ENCODE data around the gene FHOD3. TPM values are rescaled to one million over a fixed set of nuclear protein-coding genes. Genes with fewer than 3 reads are reported as not detected.

Gene FHOD3
- total and polyA plus RNA-seq, 2 experiments from 2014 or later = 2.7 to 8.7 TPM

DNA sequence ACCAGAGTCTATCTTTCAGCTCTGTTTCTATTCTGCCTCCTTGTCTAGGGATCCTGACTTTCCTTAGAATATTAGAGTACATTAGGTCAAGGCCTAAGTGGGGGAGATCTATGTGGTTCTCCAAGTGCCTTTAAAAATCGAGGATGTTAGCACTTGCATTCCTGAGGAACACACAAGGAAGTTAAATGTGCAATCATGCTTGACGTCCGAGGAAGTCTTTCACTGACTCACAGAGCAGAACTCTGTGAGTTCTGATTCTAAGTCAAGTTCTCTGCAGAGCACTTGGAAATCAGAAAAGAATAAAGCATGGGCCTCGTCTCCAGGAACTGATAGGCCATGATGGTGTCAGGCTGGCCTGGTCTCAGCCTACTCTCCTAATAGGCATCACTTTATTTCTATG, 17.2 kb downstream of the FHOD3 start:
- TF ChIP-seq STAT1 (IDR thresholded peaks at IDR 0.05; ENCODE audit: unreplicated experiment) (no peak), EZH2phosphoT487 (IDR thresholded peaks at IDR 0.05; ENCODE audit: unreplicated experiment) (no peak), JUNB (IDR thresholded peaks at IDR 0.05; ENCODE audit: unreplicated experiment) (no peak), CREB1 (CRISPR knock-in tag; IDR thresholded peaks at IDR 0.05; ENCODE audit: low read depth) (no peak), ZNF114 (CRISPR knock-in tag; IDR thresholded peaks at IDR 0.05) (no peak), NANOG (IDR thresholded peaks at IDR 0.05; ENCODE audit: borderline replicate concordance) (no peak), EZH2 (IDR thresholded peaks at IDR 0.05; ENCODE audit: low read depth, unreplicated experiment) (no peak)
- TF ChIP-seq, protein P1, sequence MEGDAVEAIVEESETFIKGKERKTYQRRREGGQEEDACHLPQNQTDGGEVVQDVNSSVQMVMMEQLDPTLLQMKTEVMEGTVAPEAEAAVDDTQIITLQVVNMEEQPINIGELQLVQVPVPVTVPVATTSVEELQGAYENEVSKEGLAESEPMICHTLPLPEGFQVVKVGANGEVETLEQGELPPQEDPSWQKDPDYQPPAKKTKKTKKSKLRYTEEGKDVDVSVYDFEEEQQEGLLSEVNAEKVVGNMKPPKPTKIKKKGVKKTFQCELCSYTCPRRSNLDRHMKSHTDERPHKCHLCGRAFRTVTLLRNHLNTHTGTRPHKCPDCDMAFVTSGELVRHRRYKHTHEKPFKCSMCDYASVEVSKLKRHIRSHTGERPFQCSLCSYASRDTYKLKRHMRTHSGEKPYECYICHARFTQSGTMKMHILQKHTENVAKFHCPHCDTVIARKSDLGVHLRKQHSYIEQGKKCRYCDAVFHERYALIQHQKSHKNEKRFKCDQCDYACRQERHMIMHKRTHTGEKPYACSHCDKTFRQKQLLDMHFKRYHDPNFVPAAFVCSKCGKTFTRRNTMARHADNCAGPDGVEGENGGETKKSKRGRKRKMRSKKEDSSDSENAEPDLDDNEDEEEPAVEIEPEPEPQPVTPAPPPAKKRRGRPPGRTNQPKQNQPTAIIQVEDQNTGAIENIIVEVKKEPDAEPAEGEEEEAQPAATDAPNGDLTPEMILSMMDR (conservative IDR thresholded peaks at IDR 0.05; ENCODE audit: low read depth in 2 of 2) = no peak
- TF ChIP-seq, protein P2, sequence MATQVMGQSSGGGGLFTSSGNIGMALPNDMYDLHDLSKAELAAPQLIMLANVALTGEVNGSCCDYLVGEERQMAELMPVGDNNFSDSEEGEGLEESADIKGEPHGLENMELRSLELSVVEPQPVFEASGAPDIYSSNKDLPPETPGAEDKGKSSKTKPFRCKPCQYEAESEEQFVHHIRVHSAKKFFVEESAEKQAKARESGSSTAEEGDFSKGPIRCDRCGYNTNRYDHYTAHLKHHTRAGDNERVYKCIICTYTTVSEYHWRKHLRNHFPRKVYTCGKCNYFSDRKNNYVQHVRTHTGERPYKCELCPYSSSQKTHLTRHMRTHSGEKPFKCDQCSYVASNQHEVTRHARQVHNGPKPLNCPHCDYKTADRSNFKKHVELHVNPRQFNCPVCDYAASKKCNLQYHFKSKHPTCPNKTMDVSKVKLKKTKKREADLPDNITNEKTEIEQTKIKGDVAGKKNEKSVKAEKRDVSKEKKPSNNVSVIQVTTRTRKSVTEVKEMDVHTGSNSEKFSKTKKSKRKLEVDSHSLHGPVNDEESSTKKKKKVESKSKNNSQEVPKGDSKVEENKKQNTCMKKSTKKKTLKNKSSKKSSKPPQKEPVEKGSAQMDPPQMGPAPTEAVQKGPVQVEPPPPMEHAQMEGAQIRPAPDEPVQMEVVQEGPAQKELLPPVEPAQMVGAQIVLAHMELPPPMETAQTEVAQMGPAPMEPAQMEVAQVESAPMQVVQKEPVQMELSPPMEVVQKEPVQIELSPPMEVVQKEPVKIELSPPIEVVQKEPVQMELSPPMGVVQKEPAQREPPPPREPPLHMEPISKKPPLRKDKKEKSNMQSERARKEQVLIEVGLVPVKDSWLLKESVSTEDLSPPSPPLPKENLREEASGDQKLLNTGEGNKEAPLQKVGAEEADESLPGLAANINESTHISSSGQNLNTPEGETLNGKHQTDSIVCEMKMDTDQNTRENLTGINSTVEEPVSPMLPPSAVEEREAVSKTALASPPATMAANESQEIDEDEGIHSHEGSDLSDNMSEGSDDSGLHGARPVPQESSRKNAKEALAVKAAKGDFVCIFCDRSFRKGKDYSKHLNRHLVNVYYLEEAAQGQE (IDR thresholded peaks at IDR 0.05; ENCODE audit: unreplicated experiment) = no peak
- Mint-ChIP-seq H3K4me3 (no peak overlapping the region), H3K36me3 (ENCODE audit: low read depth) (peaks cover 10% of the 10 kb centered on the region; the same call in 1 of the 3 replicates), H3K9me3 (peaks cover 19% of the 10 kb centered on the region), H3K4me1 (peaks cover 20% of the 10 kb centered on the region), H3K27ac (no peak overlapping the region), H3K27me3 (ENCODE audit: insufficient read depth, low read depth, poor library complexity) (peaks cover 6% of the 10 kb centered on the region)
- no peak overlapping the region for H3K4me3 ChIP-seq
- H3K9me2 ChIP-seq (ENCODE audit: insufficient read depth) = 0 out of 2 replicates have a peak, but pooled peaks cover 8% of the 10 kb centered on the region
- ATAC-seq (no peak), DNase-seq (ENCODE audit: low spot score) (no peak)
- no peaks in the 10 kb centered on the region for H3K36me3 ChIP-seq (ENCODE audit: insufficient read depth)
- no peak overlapping the region for H2AFZ ChIP-seq
- no peaks in the 10 kb centered on the region for H3K27me3 ChIP-seq (ENCODE audit: insufficient read depth)
- no peak overlapping the region for H3K27ac ChIP-seq (ENCODE audit: low read depth)
- H3K4me1 ChIP-seq (ENCODE audit: insufficient read depth) = peaks cover 5% of the 10 kb centered on the region; the same call in 1 of the 2 replicates
- H3K4me2 ChIP-seq = no peak overlapping the region
- no peaks in the 10 kb centered on the region for H3F3A ChIP-seq (replicated peaks; ENCODE audit: low read depth)
- H4K20me1 ChIP-seq (replicated peaks; ENCODE audit: insufficient read depth) = no peaks in the 10 kb centered on the region
- H3K79me2 ChIP-seq (replicated peaks; ENCODE audit: insufficient read depth) = 0 out of 2 replicates have a peak, but pooled peaks cover 5% of the 10 kb centered on the region

DNA sequence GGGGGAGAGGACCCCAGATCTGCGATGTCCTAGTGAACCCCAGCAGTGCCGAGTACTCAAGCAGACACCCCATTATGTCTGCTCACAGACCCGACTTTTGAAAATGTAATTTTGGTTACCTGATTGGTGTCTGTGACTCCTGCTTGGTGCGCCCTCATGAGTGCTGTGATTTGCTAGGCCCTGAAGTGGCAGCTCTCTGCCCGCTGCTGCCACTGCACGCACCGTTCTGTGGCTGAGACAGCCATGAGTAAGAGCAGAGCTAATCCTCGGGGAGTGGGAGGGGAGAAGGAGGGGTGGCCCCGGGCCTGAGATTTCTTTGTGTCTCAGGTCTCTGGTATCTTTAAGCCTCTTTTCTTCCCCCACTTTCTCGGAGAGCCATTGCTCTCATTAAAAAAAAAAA, 18.2 kb downstream of the FHOD3 start:
- Mint-ChIP-seq H3K27ac (no peak overlapping the region), H3K27me3 (ENCODE audit: insufficient read depth, low read depth, poor library complexity) (peaks cover 6% of the 10 kb centered on the region), H3K9me3 (peaks cover 19% of the 10 kb centered on the region), H3K4me3 (no peak overlapping the region), H3K4me1 (peaks cover 12% of the 10 kb centered on the region), H3K36me3 (ENCODE audit: low read depth) (peaks cover 10% of the 10 kb centered on the region; the same call in 1 of the 3 replicates)
- Histone ChIP-seq H3K79me2 (replicated peaks; ENCODE audit: insufficient read depth) (0 out of 2 replicates have a peak, but pooled peaks cover 5% of the 10 kb centered on the region), H2AFZ (no peak overlapping the region), H3K4me1 (ENCODE audit: insufficient read depth) (no peaks in the 10 kb centered on the region; the same call in 1 of the 2 replicates), H3K36me3 (ENCODE audit: insufficient read depth) (no peaks in the 10 kb centered on the region), H3K4me3 (no peak overlapping the region), H3K27ac (ENCODE audit: low read depth) (no peak overlapping the region), H3K4me2 (no peak overlapping the region), H3F3A (replicated peaks; ENCODE audit: low read depth) (no peaks in the 10 kb centered on the region), H3K27me3 (ENCODE audit: insufficient read depth) (no peaks in the 10 kb centered on the region), H4K20me1 (replicated peaks; ENCODE audit: insufficient read depth) (no peaks in the 10 kb centered on the region), H3K9me2 (ENCODE audit: insufficient read depth) (0 out of 2 replicates have a peak, but pooled peaks cover 8% of the 10 kb centered on the region)
- ATAC-seq = peak; percentile 57
- DNase-seq (ENCODE audit: low spot score) = no peak
- TF ChIP-seq CREB1 (CRISPR knock-in tag; IDR thresholded peaks at IDR 0.05; ENCODE audit: low read depth) = no peak
- TF ChIP-seq EZH2phosphoT487 (IDR thresholded peaks at IDR 0.05; ENCODE audit: unreplicated experiment) = no peak
- TF ChIP-seq, protein P2 (IDR thresholded peaks at IDR 0.05; ENCODE audit: unreplicated experiment) = no peak
- TF ChIP-seq NANOG (IDR thresholded peaks at IDR 0.05; ENCODE audit: borderline replicate concordance) = no peak
- no peak for TF ChIP-seq STAT1 (IDR thresholded peaks at IDR 0.05; ENCODE audit: unreplicated experiment)
- TF ChIP-seq, protein P1 (conservative IDR thresholded peaks at IDR 0.05; ENCODE audit: low read depth in 2 of 2) = no peak
- TF ChIP-seq ZNF114 (CRISPR knock-in tag; IDR thresholded peaks at IDR 0.05) = no peak
